GM18520 (cell line): ENCODE data around the gene CHST13.

Experiments used
- ATAC-seq: cut with Tn5 transposase; IDR thresholded peaks from one replicate; pipeline ENCODE4 v1.9.1; 2021; ENCODE audit not compliant: unreplicated experiment

The CHST13 gene

GRCh38 chr3:126487151-126487771, 36.7 kb upstream of the CHST13 start:
- ATAC-seq, result no peak

GRCh38 chr3:126488185-126488584, 35.8 kb upstream of the CHST13 start:
- no peak for ATAC-seq

GRCh38 chr3:126488886-126489569, 34.9 kb upstream of the CHST13 start:
- ATAC-seq, result no peak

- ATAC-seq, result no peak
These were observed 33.3 kb upstream of the CHST13 start for GRCh38 chr3:126490619-126491018.

- no peak for ATAC-seq
These were observed 32.5 kb upstream of the CHST13 start for GRCh38 chr3:126491221-126492013.

- no peak for ATAC-seq
These were observed 30.9 kb upstream of the CHST13 start for GRCh38 chr3:126493051-126493450.

- no peak for ATAC-seq
These were observed 30.2 kb upstream of the CHST13 start for GRCh38 chr3:126493739-126494138.

GRCh38 chr3:126494204-126494969, 29.6 kb upstream of the CHST13 start:
- ATAC-seq, result no peak

- ATAC-seq, result no peak
These were observed 29.1 kb upstream of the CHST13 start for GRCh38 chr3:126494970-126495230.

- ATAC-seq, result no peak
These were observed 28.2 kb upstream of the CHST13 start for GRCh38 chr3:126495786-126496185.

- no peak for ATAC-seq
These were observed 26.8 kb upstream of the CHST13 start for GRCh38 chr3:126496894-126497850.

GRCh38 chr3:126497956-126498355, 26.0 kb upstream of the CHST13 start:
- ATAC-seq, result no peak

- no peak for ATAC-seq
These were observed 25.5 kb upstream of the CHST13 start for GRCh38 chr3:126498461-126498860.

GRCh38 chr3:126498929-126499328, 25.0 kb upstream of the CHST13 start:
- no peak for ATAC-seq

- ATAC-seq, result no peak
These were observed 24.6 kb upstream of the CHST13 start for GRCh38 chr3:126499401-126499800.

- ATAC-seq, result no peak
These were observed 23.9 kb upstream of the CHST13 start for GRCh38 chr3:126500016-126500415.

GRCh38 chr3:126501054-126501453, 22.9 kb upstream of the CHST13 start:
- no peak for ATAC-seq

GRCh38 chr3:126501736-126502135, 22.2 kb upstream of the CHST13 start:
- ATAC-seq, result no peak

GRCh38 chr3:126502656-126503055, 21.3 kb upstream of the CHST13 start:
- no peak for ATAC-seq

- ATAC-seq, result no peak
These were observed 20.3 kb upstream of the CHST13 start for GRCh38 chr3:126503701-126504100.
